Measurements from ENCODE around the gene SYNE1. TPM values are rescaled to one million over a fixed set of nuclear protein-coding genes. Genes with fewer than 3 reads are reported as not detected.

SYNE1 gene
- total RNA-seq, 1 experiment from 2014 or later: 6.5 TPM

DNA sequence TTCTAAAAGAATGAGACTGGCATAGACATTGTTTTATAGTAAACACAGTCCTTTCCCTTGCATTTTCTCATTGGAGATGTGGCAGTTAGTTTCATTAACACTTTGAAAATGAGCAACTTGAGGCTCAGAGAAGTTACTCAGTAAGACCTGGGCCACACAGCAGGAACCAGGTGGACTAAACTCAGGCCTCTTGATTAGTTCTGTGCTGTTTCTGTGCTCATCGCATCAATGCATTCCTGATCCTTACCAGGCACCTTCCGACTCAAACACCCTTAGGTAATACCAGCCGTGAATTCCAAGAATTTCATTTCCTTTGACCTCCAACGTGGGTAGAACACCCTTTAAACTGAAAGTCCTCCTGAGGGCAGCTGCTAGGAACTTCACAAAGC, 466.9 kb downstream of the SYNE1 start:
- POLR2A ChIA-PET: no interaction called here
- no peaks in the 10 kb centered on the region for H3K27me3 Mint-ChIP-seq (ENCODE audit: low read depth)
- no peaks in the 10 kb centered on the region for H3K9me3 Mint-ChIP-seq
- no peak overlapping the region for H3K27ac Mint-ChIP-seq
- ATAC-seq (no peak), DNase-seq (ENCODE audit: low spot score) (no peak)
- TF ChIP-seq, protein P1, sequence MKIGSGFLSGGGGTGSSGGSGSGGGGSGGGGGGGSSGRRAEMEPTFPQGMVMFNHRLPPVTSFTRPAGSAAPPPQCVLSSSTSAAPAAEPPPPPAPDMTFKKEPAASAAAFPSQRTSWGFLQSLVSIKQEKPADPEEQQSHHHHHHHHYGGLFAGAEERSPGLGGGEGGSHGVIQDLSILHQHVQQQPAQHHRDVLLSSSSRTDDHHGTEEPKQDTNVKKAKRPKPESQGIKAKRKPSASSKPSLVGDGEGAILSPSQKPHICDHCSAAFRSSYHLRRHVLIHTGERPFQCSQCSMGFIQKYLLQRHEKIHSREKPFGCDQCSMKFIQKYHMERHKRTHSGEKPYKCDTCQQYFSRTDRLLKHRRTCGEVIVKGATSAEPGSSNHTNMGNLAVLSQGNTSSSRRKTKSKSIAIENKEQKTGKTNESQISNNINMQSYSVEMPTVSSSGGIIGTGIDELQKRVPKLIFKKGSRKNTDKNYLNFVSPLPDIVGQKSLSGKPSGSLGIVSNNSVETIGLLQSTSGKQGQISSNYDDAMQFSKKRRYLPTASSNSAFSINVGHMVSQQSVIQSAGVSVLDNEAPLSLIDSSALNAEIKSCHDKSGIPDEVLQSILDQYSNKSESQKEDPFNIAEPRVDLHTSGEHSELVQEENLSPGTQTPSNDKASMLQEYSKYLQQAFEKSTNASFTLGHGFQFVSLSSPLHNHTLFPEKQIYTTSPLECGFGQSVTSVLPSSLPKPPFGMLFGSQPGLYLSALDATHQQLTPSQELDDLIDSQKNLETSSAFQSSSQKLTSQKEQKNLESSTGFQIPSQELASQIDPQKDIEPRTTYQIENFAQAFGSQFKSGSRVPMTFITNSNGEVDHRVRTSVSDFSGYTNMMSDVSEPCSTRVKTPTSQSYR (CRISPR knock-in tag; IDR thresholded peaks at IDR 0.05): no peak
- no peak for TF ChIP-seq SMAD4 (CRISPR knock-in tag; IDR thresholded peaks at IDR 0.05)
- no peak for TF ChIP-seq SMAD3 (CRISPR knock-in tag; IDR thresholded peaks at IDR 0.05; ENCODE audit: borderline replicate concordance)
- TF ChIP-seq NFYB (CRISPR knock-in tag; conservative IDR thresholded peaks at IDR 0.05; ENCODE audit: low read depth): no peak
- no peak for TF ChIP-seq ZNF138 (CRISPR knock-in tag; conservative IDR thresholded peaks at IDR 0.05)
- TF ChIP-seq, protein P2, sequence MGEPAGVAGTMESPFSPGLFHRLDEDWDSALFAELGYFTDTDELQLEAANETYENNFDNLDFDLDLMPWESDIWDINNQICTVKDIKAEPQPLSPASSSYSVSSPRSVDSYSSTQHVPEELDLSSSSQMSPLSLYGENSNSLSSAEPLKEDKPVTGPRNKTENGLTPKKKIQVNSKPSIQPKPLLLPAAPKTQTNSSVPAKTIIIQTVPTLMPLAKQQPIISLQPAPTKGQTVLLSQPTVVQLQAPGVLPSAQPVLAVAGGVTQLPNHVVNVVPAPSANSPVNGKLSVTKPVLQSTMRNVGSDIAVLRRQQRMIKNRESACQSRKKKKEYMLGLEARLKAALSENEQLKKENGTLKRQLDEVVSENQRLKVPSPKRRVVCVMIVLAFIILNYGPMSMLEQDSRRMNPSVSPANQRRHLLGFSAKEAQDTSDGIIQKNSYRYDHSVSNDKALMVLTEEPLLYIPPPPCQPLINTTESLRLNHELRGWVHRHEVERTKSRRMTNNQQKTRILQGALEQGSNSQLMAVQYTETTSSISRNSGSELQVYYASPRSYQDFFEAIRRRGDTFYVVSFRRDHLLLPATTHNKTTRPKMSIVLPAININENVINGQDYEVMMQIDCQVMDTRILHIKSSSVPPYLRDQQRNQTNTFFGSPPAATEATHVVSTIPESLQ (CRISPR knock-in tag; IDR thresholded peaks at IDR 0.05): no peak
- TF ChIP-seq, protein P3, sequence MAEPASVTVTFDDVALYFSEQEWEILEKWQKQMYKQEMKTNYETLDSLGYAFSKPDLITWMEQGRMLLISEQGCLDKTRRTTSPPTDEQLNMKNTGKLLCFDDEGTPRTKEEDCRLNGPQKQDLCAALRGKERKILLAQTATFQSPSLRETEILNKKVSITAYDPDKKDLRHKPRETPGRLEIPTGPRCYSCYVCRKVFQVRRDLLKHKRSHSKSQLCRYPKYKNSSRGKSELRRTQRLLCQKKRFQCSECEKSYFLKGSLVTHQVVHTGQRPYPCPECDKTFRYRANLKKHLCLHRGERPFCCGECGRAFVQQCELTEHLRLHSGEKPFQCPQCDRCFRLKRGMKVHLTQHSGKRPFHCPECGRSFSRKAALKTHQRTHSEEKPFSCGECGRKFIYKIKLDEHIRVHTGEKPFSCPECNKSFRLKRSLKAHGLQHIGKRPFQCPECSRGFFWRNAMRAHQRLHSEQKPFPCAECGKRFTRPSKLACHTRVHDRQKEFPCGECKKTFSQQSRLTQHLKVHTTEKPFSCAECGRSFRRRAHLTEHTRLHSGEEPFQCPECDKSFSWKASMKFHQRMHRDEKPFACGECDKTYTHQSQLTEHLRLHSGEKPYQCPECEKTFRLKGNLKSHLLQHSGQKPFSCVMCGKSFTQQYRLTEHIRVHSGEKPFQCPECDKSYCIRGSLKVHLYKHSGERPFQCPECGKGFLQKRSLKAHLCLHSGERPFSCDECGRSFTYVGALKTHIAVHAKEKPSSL (CRISPR knock-in tag; conservative IDR thresholded peaks at IDR 0.05): no peak
- TF ChIP-seq, protein P4, sequence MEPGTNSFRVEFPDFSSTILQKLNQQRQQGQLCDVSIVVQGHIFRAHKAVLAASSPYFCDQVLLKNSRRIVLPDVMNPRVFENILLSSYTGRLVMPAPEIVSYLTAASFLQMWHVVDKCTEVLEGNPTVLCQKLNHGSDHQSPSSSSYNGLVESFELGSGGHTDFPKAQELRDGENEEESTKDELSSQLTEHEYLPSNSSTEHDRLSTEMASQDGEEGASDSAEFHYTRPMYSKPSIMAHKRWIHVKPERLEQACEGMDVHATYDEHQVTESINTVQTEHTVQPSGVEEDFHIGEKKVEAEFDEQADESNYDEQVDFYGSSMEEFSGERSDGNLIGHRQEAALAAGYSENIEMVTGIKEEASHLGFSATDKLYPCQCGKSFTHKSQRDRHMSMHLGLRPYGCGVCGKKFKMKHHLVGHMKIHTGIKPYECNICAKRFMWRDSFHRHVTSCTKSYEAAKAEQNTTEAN (CRISPR knock-in tag; IDR thresholded peaks at IDR 0.05): no peak
- no peak for TF ChIP-seq NR2C2 (CRISPR knock-in tag; IDR thresholded peaks at IDR 0.05)
- TF ChIP-seq, protein P5, sequence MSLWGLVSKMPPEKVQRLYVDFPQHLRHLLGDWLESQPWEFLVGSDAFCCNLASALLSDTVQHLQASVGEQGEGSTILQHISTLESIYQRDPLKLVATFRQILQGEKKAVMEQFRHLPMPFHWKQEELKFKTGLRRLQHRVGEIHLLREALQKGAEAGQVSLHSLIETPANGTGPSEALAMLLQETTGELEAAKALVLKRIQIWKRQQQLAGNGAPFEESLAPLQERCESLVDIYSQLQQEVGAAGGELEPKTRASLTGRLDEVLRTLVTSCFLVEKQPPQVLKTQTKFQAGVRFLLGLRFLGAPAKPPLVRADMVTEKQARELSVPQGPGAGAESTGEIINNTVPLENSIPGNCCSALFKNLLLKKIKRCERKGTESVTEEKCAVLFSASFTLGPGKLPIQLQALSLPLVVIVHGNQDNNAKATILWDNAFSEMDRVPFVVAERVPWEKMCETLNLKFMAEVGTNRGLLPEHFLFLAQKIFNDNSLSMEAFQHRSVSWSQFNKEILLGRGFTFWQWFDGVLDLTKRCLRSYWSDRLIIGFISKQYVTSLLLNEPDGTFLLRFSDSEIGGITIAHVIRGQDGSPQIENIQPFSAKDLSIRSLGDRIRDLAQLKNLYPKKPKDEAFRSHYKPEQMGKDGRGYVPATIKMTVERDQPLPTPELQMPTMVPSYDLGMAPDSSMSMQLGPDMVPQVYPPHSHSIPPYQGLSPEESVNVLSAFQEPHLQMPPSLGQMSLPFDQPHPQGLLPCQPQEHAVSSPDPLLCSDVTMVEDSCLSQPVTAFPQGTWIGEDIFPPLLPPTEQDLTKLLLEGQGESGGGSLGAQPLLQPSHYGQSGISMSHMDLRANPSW (CRISPR knock-in tag; conservative IDR thresholded peaks at IDR 0.05; ENCODE audit: low read depth): no peak
- TF ChIP-seq SOX15 (CRISPR knock-in tag; IDR thresholded peaks at IDR 0.05): no peak
- no peak for TF ChIP-seq ZNF423 (CRISPR knock-in tag; IDR thresholded peaks at IDR 0.05)
- H3K36me3 Mint-ChIP-seq: no peaks in the 10 kb centered on the region
- H3K4me1 Mint-ChIP-seq: peaks cover 4% of the 10 kb centered on the region
- H3K4me3 Mint-ChIP-seq: no peak overlapping the region
- CTCF ChIA-PET: no interaction called here

All from WTC11 (cell line).